ENCODE measurements around the gene TAS2R1. TPM values are rescaled to one million over a fixed set of nuclear protein-coding genes. Genes with fewer than 3 reads are reported as not detected.

Gene TAS2R1
- total and polyA plus RNA-seq, 7 donors: not detected

GRCh38 chr5:9596824-9597223, 33.3 kb downstream of the TAS2R1 start:
- no peaks in the 10 kb centered on the region for H3K36me3 ChIP-seq
- TF ChIP-seq POLR2A (IDR thresholded peaks at IDR 0.05) (no peak), CTCF (IDR thresholded peaks at IDR 0.05) (no peak), EP300 (IDR thresholded peaks at IDR 0.05) (no peak), POLR2AphosphoS5 (IDR thresholded peaks at IDR 0.05) (no peak)
- 18 to 25% methylated on average over 4 of the region's 4 CpGs for WGBS, 2 donors
- no peak for DNase-seq
- no peak overlapping the region for H3K27ac ChIP-seq
- H3K27me3 ChIP-seq: no peaks in the 10 kb centered on the region
- H3K4me1 ChIP-seq: no peaks in the 10 kb centered on the region
- intact Hi-C loops (cut with DNase I): no loop called here
- H3K4me3 ChIP-seq: no peak overlapping the region
- no peaks in the 10 kb centered on the region for H3K9me3 ChIP-seq

DNA sequence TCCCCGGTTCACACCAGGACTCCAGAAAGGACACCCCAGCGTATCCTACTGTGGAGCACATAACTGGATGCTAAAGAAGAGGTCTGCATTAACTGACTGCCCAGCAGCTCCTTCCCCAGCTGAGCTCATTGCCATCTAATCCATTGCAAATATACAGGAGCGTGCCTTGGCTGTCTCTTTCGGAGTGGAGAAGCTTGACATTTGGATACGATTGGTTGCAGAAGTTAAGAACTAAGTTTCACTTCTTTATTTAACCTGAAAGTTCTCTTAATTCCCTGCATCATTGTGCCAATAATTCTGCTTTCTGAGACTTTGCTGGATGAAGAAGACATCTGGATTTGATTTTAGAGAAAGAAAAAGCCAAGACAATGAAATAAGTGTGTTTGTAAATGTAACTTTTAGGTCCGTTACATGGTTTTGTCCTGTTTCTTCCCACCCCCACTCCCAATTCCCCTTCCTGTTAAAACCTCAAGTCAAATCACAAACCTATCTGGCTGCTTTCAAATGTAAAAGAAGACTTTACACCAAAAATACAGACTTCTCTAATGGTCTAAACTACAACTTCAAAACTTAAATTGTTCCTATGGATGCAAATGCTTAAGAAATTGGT, 33.9 kb downstream of the TAS2R1 start:
- intact Hi-C loops (cut with DNase I): no loop called here
- 51 to 86% methylated on average over 6 of the region's 6 CpGs for WGBS, 2 donors
- Histone ChIP-seq H3K4me1 (no peaks in the 10 kb centered on the region), H3K27ac (no peak overlapping the region), H3K4me3 (no peak overlapping the region), H3K9me3 (no peaks in the 10 kb centered on the region), H3K27me3 (no peaks in the 10 kb centered on the region), H3K36me3 (no peaks in the 10 kb centered on the region)
- no peak for TF ChIP-seq POLR2A (IDR thresholded peaks at IDR 0.05)
- no peak for TF ChIP-seq CTCF (IDR thresholded peaks at IDR 0.05)
- TF ChIP-seq EP300 (IDR thresholded peaks at IDR 0.05): no peak
- no peak for TF ChIP-seq POLR2AphosphoS5 (IDR thresholded peaks at IDR 0.05)
- DNase-seq: no peak

DNA sequence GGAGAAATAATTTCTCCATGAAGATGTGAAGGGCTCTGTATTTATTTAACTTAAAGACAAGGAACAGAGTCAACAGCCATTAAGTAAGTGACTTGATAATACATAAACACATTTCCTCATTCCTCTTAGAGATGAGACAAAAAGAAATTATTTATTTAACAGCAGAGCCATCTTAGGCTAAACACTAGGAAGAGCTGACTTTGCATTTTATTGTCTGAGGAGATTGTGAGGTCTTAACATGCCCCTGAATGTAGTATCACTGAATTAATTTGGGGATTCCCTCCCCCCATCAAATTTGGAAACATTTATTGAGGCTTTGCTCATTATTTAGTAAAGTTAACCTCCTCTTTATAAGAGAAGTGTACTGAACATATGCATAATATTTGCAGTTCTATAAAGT, 35.2 kb downstream of the TAS2R1 start:
- Histone ChIP-seq H3K4me3 (no peak overlapping the region), H3K36me3 (no peaks in the 10 kb centered on the region), H3K4me1 (no peaks in the 10 kb centered on the region), H3K27ac (no peak overlapping the region), H3K27me3 (no peaks in the 10 kb centered on the region), H3K9me3 (no peaks in the 10 kb centered on the region)
- DNase-seq: no peak
- TF ChIP-seq POLR2A (IDR thresholded peaks at IDR 0.05): no peak
- TF ChIP-seq CTCF (IDR thresholded peaks at IDR 0.05): no peak
- TF ChIP-seq POLR2AphosphoS5 (IDR thresholded peaks at IDR 0.05): no peak
- TF ChIP-seq EP300 (IDR thresholded peaks at IDR 0.05): no peak
- intact Hi-C loops (cut with DNase I): no loop called here

GRCh38 chr5:9589049-9589835, 40.9 kb downstream of the TAS2R1 start:
- H3K9me3 ChIP-seq: no peaks in the 10 kb centered on the region
- WGBS, 2 donors: 85 to 88% methylated on average over 7 of the region's 7 CpGs
- no peak overlapping the region for H3K4me3 ChIP-seq
- H3K27me3 ChIP-seq: no peaks in the 10 kb centered on the region
- no peaks in the 10 kb centered on the region for H3K36me3 ChIP-seq
- intact Hi-C loops (cut with DNase I): no loop called here
- H3K4me1 ChIP-seq: no peaks in the 10 kb centered on the region
- no peak overlapping the region for H3K27ac ChIP-seq
- no peak for DNase-seq
- TF ChIP-seq CTCF (IDR thresholded peaks at IDR 0.05) (no peak), POLR2A (IDR thresholded peaks at IDR 0.05) (no peak), POLR2AphosphoS5 (IDR thresholded peaks at IDR 0.05) (no peak), EP300 (IDR thresholded peaks at IDR 0.05) (no peak)

All from sigmoid colon (tissue), 7 donors.